Adrenal gland (tissue), 5 donors: Measurements from ENCODE around the gene CYP4V2.

Experiments used
- CTCF ChIP-seq, 6 experiments: fragments of 450-650 bp in 4 of 6; fragments of 200-600 bp in 2 of 6; sonication (generic) in 1 of 6; IDR thresholded peaks; 1 replicate in 5 of 6; 2 replicates in 1 of 6; pipeline versions ENCODE4 v1.5.1 to v1.8.0; 2016 to 2021; ENCODE audit warnings: antibody characterized with exemption in 6 of 6, mild to moderate bottlenecking in 2 of 6, moderate library complexity in 1 of 6
- POLR2A ChIP-seq, 2 donors: fragments of 450-650 bp; IDR thresholded peaks; one replicate each; pipeline ENCODE4 v1.6.1; 2017; ENCODE audit warnings: antibody characterized with exemption in 2 of 2, mild to moderate bottlenecking in 2 of 2, moderate library complexity in 1 of 2
- donor health status: DM: no; HTN: no; CAD: no.

- TF ChIP-seq POLR2A (IDR thresholded peaks at IDR 0.05), result no peak
- TF ChIP-seq CTCF (IDR thresholded peaks at IDR 0.05), result no peak
These were observed 59.4 kb downstream of the CYP4V2 start for GRCh38 chr4:186250760-186251159.
